IMR-90 (cell line): ENCODE data around the gene C2orf49. TPM values are rescaled to one million over a fixed set of nuclear protein-coding genes. Genes with fewer than 3 reads are reported as not detected.

Experiments
- BHLHE40 ChIP-seq: fragments of 150-350 bp; IDR thresholded peaks from 2 replicates; pipeline ENCODE4 v1.6.1; 2016; ENCODE audit warnings: mild to moderate bottlenecking, low read depth, low read length
- CTCF ChIP-seq: conservative IDR thresholded peaks from 2 replicates; pipeline ENCODE4 v1.5.1; 2012; ENCODE audit warnings: mild to moderate bottlenecking, low read depth, low read length, improper control_type of control experiment
- MXI1 ChIP-seq: IDR thresholded peaks from 2 replicates; pipeline ENCODE4 v1.6.1; 2012; ENCODE audit warnings: low read depth, mild to moderate bottlenecking, low read length, moderate library complexity, borderline replicate concordance
- NFE2L2 ChIP-seq: fragments of 150-350 bp; IDR thresholded peaks from 2 replicates; pipeline ENCODE4 v1.6.1; 2016; ENCODE audit warnings: low read depth, mild to moderate bottlenecking, low read length
- POLR2A ChIP-seq: IDR thresholded peaks from 2 replicates; pipeline ENCODE4 v1.6.1; 2012; ENCODE audit warnings: mild to moderate bottlenecking, low read depth, low read length
- RAD21 ChIP-seq: IDR thresholded peaks from 2 replicates; pipeline ENCODE4 v1.6.1; 2012; ENCODE audit warnings: low read length, improper control_type of control experiment
- polyA plus RNA-seq, 3 experiments: library from polyadenylated mRNA; depleted of rRNA; stranded (reverse); fragments of >200 nt; gene quantifications; 2 replicates each; pipeline ENCODE4 v1.2.3, GENCODE V29; 2012; ENCODE audit warnings: low replicate concordance in 1 of 3
- total RNA-seq: library from RNA; depleted of rRNA; stranded (reverse); fragments of >200 nt; gene quantifications from 2 replicates; pipeline ENCODE4 v1.2.3, GENCODE V29; 2012

The C2orf49 gene
- total and polyA plus RNA-seq, 2 of the 4 experiments (the other 2 are of a cell fraction), result 3.8 to 8.5 TPM

GRCh38 chr2:105330681-105331375 lies 6.5 kb upstream of the C2orf49 start (continued):
- no peak for TF ChIP-seq CTCF
- TF ChIP-seq NFE2L2, result no peak
- TF ChIP-seq BHLHE40, result no peak
- TF ChIP-seq RAD21, result no peak
- no peak for TF ChIP-seq POLR2A
- TF ChIP-seq MXI1, result no peak
